Heart left ventricle (tissue), 16 donors: ENCODE data around the gene MST1. TPM values are rescaled to one million over a fixed set of nuclear protein-coding genes. Genes with fewer than 3 reads are reported as not detected.

Source experiments
- ATAC-seq, 4 donors: fragments of 200-7000 bp; cut with Tn5 transposase; one replicate each; pipeline ENCODE4 v1.9.1; 2020 to 2022; ENCODE audit warnings: moderate library complexity in 4 of 4, mild to moderate bottlenecking in 3 of 4, moderate number of reproducible peaks in 1 of 4
- DNase-seq, 5 donors: peaks; one replicate each; pipeline ENCODE4 v3.0.0-alpha.2; 2020
- H3K27ac ChIP-seq, 12 donors: fragments of 200-600 bp; sonication (generic) in 4 of 12; one replicate each; pipeline versions ENCODE4 v1.5.0 to v1.8.0; 2016 to 2022; ENCODE audit warnings: mild to moderate bottlenecking in 2 of 12
- H3K27me3 ChIP-seq, 9 donors: fragments of 200-600 bp; sonication (generic) in 2 of 9; one replicate each; pipeline versions ENCODE4 v1.5.1 to v1.8.0; 2016 to 2022; ENCODE audit warnings: mild to moderate bottlenecking in 3 of 9
- H3K36me3 ChIP-seq, 9 donors: fragments of 200-600 bp; sonication (generic) in 2 of 9; one replicate each; pipeline versions ENCODE4 v1.5.0 to v1.8.0; 2018 to 2022; ENCODE audit warnings: mild to moderate bottlenecking in 2 of 9
- H3K4me1 ChIP-seq, 12 donors: fragments of 200-600 bp; sonication (generic) in 4 of 12; one replicate each; pipeline versions ENCODE4 v1.5.0 to v1.8.0; 2016 to 2022; ENCODE audit warnings: mild to moderate bottlenecking in 3 of 12
- H3K4me3 ChIP-seq, 12 donors: fragments of 200-600 bp; sonication (generic) in 4 of 12; one replicate each; pipeline versions ENCODE4 v1.5.0 to v1.8.0; 2017 to 2022; ENCODE audit warnings: mild to moderate bottlenecking in 9 of 12, moderate library complexity in 4 of 12
- H3K9me3 ChIP-seq, 12 donors: fragments of 200-600 bp; sonication (generic) in 4 of 12; one replicate each; pipeline versions ENCODE4 v1.5.0 to v1.8.0; 2016 to 2022; ENCODE audit warnings: mild to moderate bottlenecking in 1 of 12
- CTCF ChIP-seq, 12 donors: fragments of 200-600 bp; sonication (generic) in 4 of 12; IDR thresholded peaks; one replicate each; pipeline versions ENCODE4 v1.5.0 to v1.8.0; 2018 to 2022; ENCODE audit warnings: antibody characterized with exemption in 12 of 12, mild to moderate bottlenecking in 5 of 12
- POLR2A ChIP-seq, 2 donors: fragments of 450-650 bp; IDR thresholded peaks; one replicate each; pipeline ENCODE4 v1.6.1; 2017; ENCODE audit warnings: antibody characterized with exemption in 2 of 2, mild to moderate bottlenecking in 2 of 2, moderate library complexity in 2 of 2
- WGBS, 4 donors: extraction: QIAGEN DNeasy Blood & Tissue Kit in 2 of 4; methylation state at CpG; one replicate each; pipeline versions ENCODE4 v1.1.5 to v1.1.7; 2013 to 2018; 5-methylcytosine and 5-hydroxymethylcytosine counted together
- intact Hi-C, 10 donors: fragments of 100-400 bp; cut with DNase I; formaldehyde crosslinking; loops; one replicate each; pipeline versions ENCODE4 v1.11.1 to v1.14.2; 2022
- polyA plus RNA-seq, 2 donors: library from polyadenylated mRNA; stranded (reverse); fragments of 200-250 nt; gene quantifications; one replicate each; pipeline ENCODE4 v1.2.3, GENCODE V29; 2013
- total RNA-seq, 9 donors: library from RNA; depleted of rRNA in 2 of 9; stranded (reverse); fragments of >200 nt in 2 of 9; fragmentation: NEBNext Ultra II Directional in 3 of 9; extraction: Animal tissue kit (Norgen Biotek cat#: 25700) in 3 of 9; gene quantifications; one replicate each; pipeline versions ENCODE4 v1.1.0 to v1.2.4, GENCODE V29; 2016 to 2023
- donor health status: ischemic (EF 13 %, LVEDD 7.1; RV severe dilation, severe dysfunction).
- donor health status: healthy with polysubstance abuse.
- donor health status: DM: no; HTN: yes; CAD: no.
- donor health status: DM: no; HTN: no; CAD: no.
- donor health status: ischemic (EF 25% LVEDD 6.9; RV normal size, moderate dysfunction).
- donor health status: ischemic (EF 25% LVEDD 5.7; RV mildly dilated, moderate dysfunction).
- donor health status: healthy.
- donor health status: DM: yes; HTN: yes; CAD: no.
- donor health status: ischemic (EF 35%, LVEDD 5.7; RV mildly dilated, moderate dysfunction).
- donor health status: nonischemic (EF 11% LVEDD 7.7; RV severe dilation, severe dysfunction).
- donor health status: DM: yes; HTN: yes; CAD: no.
- donor health status: PGD.
- donor health status: ischemic (EF 29% LVEDD 5.4; RV normal size, mild dysfunction).
- donor health status: nonischemic (EF 23%, LVEDD 6.1; RV moderate dilation, normal function).

The MST1 gene
- total and polyA plus RNA-seq, 11 donors = 1.8 to 29.4 (median 3.2) TPM

- no peak for ATAC-seq
- 47 to 70% (median 61%) methylated on average over 5 of the region's 5 CpGs for WGBS, 4 donors
- intact Hi-C loops = no loop called here
Observed at GRCh38 chr3:49668414-49668797, 20.9 kb downstream of the MST1 start.

GRCh38 chr3:49667701-49668413, 21.4 kb downstream of the MST1 start:
- Histone ChIP-seq H3K36me3 (no peaks in the 10 kb centered on the region), H3K4me1 (peaks cover 0 to 16% (median 0%) of the 10 kb centered on the region in 12 donors), H3K27me3 (no peaks in the 10 kb centered on the region), H3K4me3 (no peak overlapping the region), H3K9me3 (no peaks in the 10 kb centered on the region), H3K27ac (no peak overlapping the region)
- no peak for ATAC-seq
- DNase-seq = no peak
- intact Hi-C loops = no loop called here
- 84 to 88% (median 87%) methylated on average over 25 of the region's 25 CpGs for WGBS, 4 donors
- TF ChIP-seq CTCF (IDR thresholded peaks at IDR 0.05) (no peak), POLR2A (IDR thresholded peaks at IDR 0.05) (no peak)

More at GRCh38 chr3:49668414-49668797, 20.9 kb downstream of the MST1 start:
- no peaks in the 10 kb centered on the region for H3K9me3 ChIP-seq
- no peaks in the 10 kb centered on the region for H3K27me3 ChIP-seq
- no peaks in the 10 kb centered on the region for H3K36me3 ChIP-seq
- DNase-seq = no peak
- H3K4me3 ChIP-seq = no peak overlapping the region
- TF ChIP-seq CTCF (IDR thresholded peaks at IDR 0.05) (no peak), POLR2A (IDR thresholded peaks at IDR 0.05) (no peak)
- H3K27ac ChIP-seq = no peak overlapping the region
- H3K4me1 ChIP-seq = peaks cover 0 to 21% (median 4%) of the 10 kb centered on the region in 12 donors

GRCh38 chr3:49666592-49666991, 22.7 kb downstream of the MST1 start:
- 47 to 62% (median 49%) methylated on average over 8 of the region's 8 CpGs for WGBS, 4 donors
- intact Hi-C loops = no loop called here
- no peaks in the 10 kb centered on the region for H3K9me3 ChIP-seq
- no peak for TF ChIP-seq POLR2A (IDR thresholded peaks at IDR 0.05)
- no peak for DNase-seq
- no peak overlapping the region for H3K4me3 ChIP-seq
- H3K27ac ChIP-seq = no peak overlapping the region
- no peak for ATAC-seq
- H3K36me3 ChIP-seq = no peaks in the 10 kb centered on the region
- peaks cover 0 to 14% (median 0%) of the 10 kb centered on the region in 12 donors for H3K4me1 ChIP-seq
- no peaks in the 10 kb centered on the region for H3K27me3 ChIP-seq

GRCh38 chr3:49665822-49666519, 23.3 kb downstream of the MST1 start:
- WGBS, 4 donors = 78 to 93% (median 89%) methylated on average over 6 of the region's 6 CpGs
- peaks cover 0 to 9% (median 0%) of the 10 kb centered on the region in 12 donors for H3K4me1 ChIP-seq
- intact Hi-C loops = no loop called here
- no peak for TF ChIP-seq CTCF (IDR thresholded peaks at IDR 0.05)
- no peak for TF ChIP-seq POLR2A (IDR thresholded peaks at IDR 0.05)
- no peak for DNase-seq
- no peaks in the 10 kb centered on the region for H3K27me3 ChIP-seq
- peak in 1 of 4 donors; percentile 23 for ATAC-seq
- no peaks in the 10 kb centered on the region for H3K9me3 ChIP-seq
- no peak overlapping the region for H3K4me3 ChIP-seq
- H3K27ac ChIP-seq = no peak overlapping the region
- no peaks in the 10 kb centered on the region for H3K36me3 ChIP-seq
